ENCODE measurements around the gene UNC93A.

GRCh38 chr6:167325766-167326165 is 34.7 kb downstream of the UNC93A start:
- no peak for TF ChIP-seq CTCF (IDR thresholded peaks at IDR 0.05; ENCODE audit: low read depth, low read length, poor library complexity, severe bottlenecking)
- TF ChIP-seq EZH2phosphoT487 (IDR thresholded peaks at IDR 0.05; ENCODE audit: borderline replicate concordance, low read length): no peak
